Esophagus muscularis mucosa (tissue), 4 donors: Measurements from ENCODE around the gene CCDC160. TPM values are rescaled to one million over a fixed set of nuclear protein-coding genes. Genes with fewer than 3 reads are reported as not detected.
A peak's percentile ranks its signal among the peaks of the same experiment; 100 is the strongest.

Experiments used
- DNase-seq: peaks from one replicate; pipeline ENCODE4 v3.0.0-alpha.2; 2017; ENCODE audit errors: extremely low spot score
- H3K27ac ChIP-seq, 4 donors: fragments of 200-600 bp; sonication (generic); replicated peaks in 1 of 4; 1 replicate in 3 of 4; 2 replicates in 1 of 4; pipeline ENCODE4 v1.5.1; 2016 to 2019; ENCODE audit warnings: mild to moderate bottlenecking in 1 of 4
- H3K27me3 ChIP-seq, 4 donors: fragments of 200-600 bp; sonication (generic); one replicate each; pipeline versions ENCODE4 v1.5.1 to v1.6.0; 2016 to 2019
- H3K36me3 ChIP-seq, 4 donors: fragments of 200-600 bp; sonication (generic); one replicate each; pipeline ENCODE4 v1.5.1; 2016 to 2019
- H3K4me1 ChIP-seq, 4 donors: fragments of 200-600 bp; sonication (generic); one replicate each; pipeline ENCODE4 v1.5.1; 2016 to 2019
- H3K4me3 ChIP-seq, 4 donors: fragments of 200-600 bp; sonication (generic); 1 replicate in 2 of 4; 2 replicates in 2 of 4; pipeline ENCODE4 v1.5.1; 2016 to 2019; ENCODE audit warnings: mild to moderate bottlenecking in 4 of 4, moderate library complexity in 1 of 4
- H3K9me3 ChIP-seq, 4 donors: fragments of 200-600 bp; sonication (generic); 1 replicate in 3 of 4; 2 replicates in 1 of 4; pipeline ENCODE4 v1.5.1; 2016 to 2019
- EP300 ChIP-seq: sonication (generic); formaldehyde crosslinking; IDR thresholded peaks from one replicate; pipeline ENCODE4 v1.6.1; 2017; ENCODE audit warnings: antibody characterized with exemption
- POLR2A ChIP-seq: fragments of 450-650 bp; IDR thresholded peaks from one replicate; pipeline ENCODE4 v1.6.1; 2017; ENCODE audit warnings: antibody characterized with exemption, moderate library complexity, mild to moderate bottlenecking, low read depth
- POLR2AphosphoS5 ChIP-seq, 2 donors: sonication (generic); formaldehyde crosslinking; IDR thresholded peaks; one replicate each; pipeline ENCODE4 v1.6.1; 2017; ENCODE audit warnings: antibody characterized with exemption in 2 of 2
- WGBS: methylation state at CpG from one replicate; pipeline ENCODE4 v1.1.5; 2018; 5-methylcytosine and 5-hydroxymethylcytosine counted together
- intact Hi-C: fragments of 100-400 bp; cut with DNase I; formaldehyde crosslinking; loops from one replicate; pipeline ENCODE4 v1.15.1; 2023
- total RNA-seq, 4 donors: library from RNA; depleted of rRNA; stranded (reverse); fragments of >200 nt; gene quantifications; one replicate each; pipeline versions ENCODE4 v1.1.0 to v1.2.1, GENCODE V29; 2016
- TF ChIP-seq, protein P1 (sequence below), 3 experiments: fragments of 200-600 bp in 2 of 3; fragments of 450-650 bp in 1 of 3; sonication (generic) in 2 of 3; IDR thresholded peaks; one replicate each; pipeline ENCODE4 v1.5.1; 2017 to 2019; ENCODE audit warnings: antibody characterized with exemption in 3 of 3, mild to moderate bottlenecking in 2 of 3, moderate library complexity in 1 of 3

Gene CCDC160
- total RNA-seq = not detected

DNA sequence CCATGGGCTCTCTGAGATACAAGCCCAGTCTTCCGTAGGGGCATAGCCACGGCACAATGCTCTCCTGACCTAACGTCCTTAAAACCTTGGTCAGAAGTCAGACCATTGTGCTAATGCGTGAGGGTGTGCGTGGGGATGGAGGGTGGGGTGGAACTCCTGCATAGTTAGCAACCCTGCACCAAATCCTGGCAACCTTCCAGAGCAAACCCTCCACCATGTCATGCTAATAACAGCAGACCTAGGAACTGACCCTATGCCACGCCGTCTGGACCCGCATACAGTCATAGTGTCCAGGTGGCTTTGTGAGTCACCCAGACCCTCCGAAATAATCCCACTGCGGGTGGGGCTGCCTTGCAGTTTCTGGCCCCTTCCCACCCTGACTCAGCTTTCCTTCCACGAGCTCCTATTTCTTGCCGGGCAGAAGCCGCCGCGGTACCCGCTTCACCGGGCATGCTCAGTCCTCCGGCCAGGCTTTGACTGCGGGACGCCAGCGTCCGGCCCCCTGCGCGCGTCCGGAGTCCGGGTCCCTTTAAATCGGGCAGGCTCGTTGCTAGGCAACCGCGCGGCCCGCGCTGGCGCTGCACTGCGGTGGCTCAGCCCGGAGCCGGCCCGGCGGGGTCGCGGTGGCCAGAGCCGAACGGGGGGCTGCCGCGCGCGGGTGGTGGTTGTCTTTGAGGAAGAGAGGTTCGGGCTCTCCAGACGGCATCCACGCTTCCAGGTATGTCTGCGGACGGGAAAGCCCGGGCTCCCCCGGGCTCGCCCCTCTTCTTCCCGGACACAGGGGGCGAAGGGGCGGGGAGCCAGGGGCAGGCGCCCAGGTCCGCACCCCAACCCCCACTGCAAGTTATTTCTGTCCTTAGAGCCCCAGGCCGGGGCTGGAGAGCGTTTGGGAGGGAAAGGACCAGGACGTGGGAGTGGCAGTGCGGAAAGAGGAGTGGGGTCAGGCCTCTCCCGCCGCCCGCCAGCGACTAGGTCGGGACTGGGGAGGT, at the start of gene CCDC160:
Gene CCDC160 (plus strand): TSS at position 557 of the 989 bp plus-strand sequence. CDS start 7,619 bp downstream, outside the sequence.
- intact Hi-C loops = no loop called here
- no peaks in the 10 kb centered on the region for H3K9me3 ChIP-seq
- DNase-seq = no peak
- 42% methylated on average over 16 of the region's 70 CpGs for WGBS
- no peaks in the 10 kb centered on the region for H3K36me3 ChIP-seq
- H3K27ac ChIP-seq = no peak within 1 kb of the TSS
- H3K4me1 ChIP-seq = peaks cover 0 to 12% (median 5%) of the 10 kb centered on the region in 4 donors
- H3K4me3 ChIP-seq = peak within 1 kb of the TSS; percentile 50 to 58 (median 53)
- TF ChIP-seq POLR2AphosphoS5 (IDR thresholded peaks at IDR 0.05) = no peak
- no peak for TF ChIP-seq EP300
- no peak for TF ChIP-seq POLR2A
- TF ChIP-seq, protein P1, sequence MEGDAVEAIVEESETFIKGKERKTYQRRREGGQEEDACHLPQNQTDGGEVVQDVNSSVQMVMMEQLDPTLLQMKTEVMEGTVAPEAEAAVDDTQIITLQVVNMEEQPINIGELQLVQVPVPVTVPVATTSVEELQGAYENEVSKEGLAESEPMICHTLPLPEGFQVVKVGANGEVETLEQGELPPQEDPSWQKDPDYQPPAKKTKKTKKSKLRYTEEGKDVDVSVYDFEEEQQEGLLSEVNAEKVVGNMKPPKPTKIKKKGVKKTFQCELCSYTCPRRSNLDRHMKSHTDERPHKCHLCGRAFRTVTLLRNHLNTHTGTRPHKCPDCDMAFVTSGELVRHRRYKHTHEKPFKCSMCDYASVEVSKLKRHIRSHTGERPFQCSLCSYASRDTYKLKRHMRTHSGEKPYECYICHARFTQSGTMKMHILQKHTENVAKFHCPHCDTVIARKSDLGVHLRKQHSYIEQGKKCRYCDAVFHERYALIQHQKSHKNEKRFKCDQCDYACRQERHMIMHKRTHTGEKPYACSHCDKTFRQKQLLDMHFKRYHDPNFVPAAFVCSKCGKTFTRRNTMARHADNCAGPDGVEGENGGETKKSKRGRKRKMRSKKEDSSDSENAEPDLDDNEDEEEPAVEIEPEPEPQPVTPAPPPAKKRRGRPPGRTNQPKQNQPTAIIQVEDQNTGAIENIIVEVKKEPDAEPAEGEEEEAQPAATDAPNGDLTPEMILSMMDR (IDR thresholded peaks at IDR 0.05) = no peak
- no peaks in the 10 kb centered on the region for H3K27me3 ChIP-seq

DNA sequence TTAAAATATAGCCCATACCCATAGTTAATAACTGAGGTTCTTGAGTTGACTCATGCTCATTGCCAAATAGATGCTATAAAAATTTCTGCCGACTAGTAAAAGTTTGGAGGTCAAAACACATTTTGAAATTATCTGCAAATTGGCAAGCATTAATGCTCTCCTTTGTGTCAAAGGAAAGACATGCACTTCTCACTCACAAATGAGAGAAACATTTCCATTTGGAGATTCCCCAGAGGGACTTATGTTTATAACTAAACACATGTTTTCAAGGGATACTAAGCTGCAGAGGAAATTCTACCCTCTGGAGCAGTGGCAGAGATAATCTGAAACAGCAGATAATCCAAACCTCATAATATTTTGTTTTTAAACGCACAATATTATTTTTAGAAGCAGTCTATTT, 45.7 kb upstream of the CCDC160 start:
- intact Hi-C loops = no loop called here
- Histone ChIP-seq H3K4me1 (no peaks in the 10 kb centered on the region), H3K4me3 (no peak overlapping the region), H3K36me3 (no peaks in the 10 kb centered on the region), H3K9me3 (no peaks in the 10 kb centered on the region), H3K27ac (no peak overlapping the region), H3K27me3 (no peaks in the 10 kb centered on the region)
- TF ChIP-seq, protein P1 (IDR thresholded peaks at IDR 0.05) = no peak
- TF ChIP-seq POLR2AphosphoS5 (IDR thresholded peaks at IDR 0.05) = no peak
- no peak for TF ChIP-seq EP300
- TF ChIP-seq POLR2A = no peak
- no peak for DNase-seq
- 37% methylated on average over 2 of the region's 2 CpGs for WGBS

DNA sequence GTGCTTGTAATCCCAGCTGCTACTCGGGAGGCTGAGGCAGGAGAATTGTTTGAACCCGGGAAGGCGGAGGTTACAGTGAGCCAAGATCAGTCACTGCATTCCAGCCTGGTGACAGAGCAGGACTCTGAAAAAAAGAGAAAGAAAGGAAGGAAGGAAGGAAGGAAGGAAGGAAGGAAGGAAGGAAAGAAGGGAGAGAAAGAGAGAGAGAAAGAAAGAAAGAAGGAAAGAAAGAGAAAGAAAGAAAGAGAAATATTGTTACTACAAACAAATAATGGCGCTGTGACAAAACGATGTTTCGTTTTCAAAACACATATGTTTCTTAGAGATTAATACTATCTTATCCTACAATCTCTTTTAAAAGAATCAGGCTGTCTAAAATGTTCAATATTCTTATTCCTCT, 42.1 kb upstream of the CCDC160 start:
- no peak overlapping the region for H3K27ac ChIP-seq
- WGBS = 58% methylated on average over 6 of the region's 6 CpGs
- TF ChIP-seq EP300 (no peak), POLR2A (no peak), POLR2AphosphoS5 (IDR thresholded peaks at IDR 0.05) (no peak)
- TF ChIP-seq, protein P1 (IDR thresholded peaks at IDR 0.05) = no peak
- no peaks in the 10 kb centered on the region for H3K27me3 ChIP-seq
- intact Hi-C loops = no loop called here
- no peak overlapping the region for H3K4me3 ChIP-seq
- no peaks in the 10 kb centered on the region for H3K36me3 ChIP-seq
- H3K4me1 ChIP-seq = no peaks in the 10 kb centered on the region
- H3K9me3 ChIP-seq = no peaks in the 10 kb centered on the region
- DNase-seq = no peak

DNA sequence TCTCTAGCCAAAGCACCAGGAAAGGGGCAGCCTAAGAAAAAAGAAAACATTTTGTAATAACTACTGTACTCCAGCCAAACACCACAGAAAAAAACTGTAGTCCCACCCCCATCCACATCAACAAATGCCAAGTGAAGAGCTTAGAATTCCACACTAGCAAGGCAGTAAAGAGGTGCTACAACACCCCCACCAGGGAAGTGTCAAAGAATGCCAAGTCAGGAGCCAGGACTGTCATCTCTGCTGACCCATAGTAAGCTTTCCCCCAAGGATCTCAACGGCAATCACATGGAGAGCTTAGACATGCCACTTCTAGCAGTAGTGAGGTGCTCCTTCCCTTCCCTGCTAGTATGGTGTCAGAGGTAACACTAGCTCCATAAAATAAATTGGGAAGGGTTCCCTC, 34.4 kb upstream of the CCDC160 start:
- Histone ChIP-seq H3K27me3 (peaks cover 0 to 4% (median 0%) of the 10 kb centered on the region in 4 donors), H3K9me3 (no peaks in the 10 kb centered on the region), H3K36me3 (no peaks in the 10 kb centered on the region), H3K27ac (no peak overlapping the region), H3K4me1 (no peaks in the 10 kb centered on the region), H3K4me3 (no peak overlapping the region)
- 50% methylated on average over 1 of the region's 1 CpG for WGBS
- DNase-seq = no peak
- intact Hi-C loops = no loop called here
- TF ChIP-seq EP300 (no peak), POLR2AphosphoS5 (IDR thresholded peaks at IDR 0.05) (no peak), POLR2A (no peak)
- TF ChIP-seq, protein P1 (IDR thresholded peaks at IDR 0.05) = no peak
